NCI-H1105 treated with DMSO at 0.1 percent for 48 hours (cell line): ENCODE results near the gene EPB41L2.
A peak's percentile ranks its signal among the peaks of the same experiment; 100 is the strongest.

ENCODE experiments used
- DNase-seq: peaks from one replicate; lab custom pipeline; 2025; lab: John Stamatoyannopoulos, UW

EPB41L2 gene

DNA sequence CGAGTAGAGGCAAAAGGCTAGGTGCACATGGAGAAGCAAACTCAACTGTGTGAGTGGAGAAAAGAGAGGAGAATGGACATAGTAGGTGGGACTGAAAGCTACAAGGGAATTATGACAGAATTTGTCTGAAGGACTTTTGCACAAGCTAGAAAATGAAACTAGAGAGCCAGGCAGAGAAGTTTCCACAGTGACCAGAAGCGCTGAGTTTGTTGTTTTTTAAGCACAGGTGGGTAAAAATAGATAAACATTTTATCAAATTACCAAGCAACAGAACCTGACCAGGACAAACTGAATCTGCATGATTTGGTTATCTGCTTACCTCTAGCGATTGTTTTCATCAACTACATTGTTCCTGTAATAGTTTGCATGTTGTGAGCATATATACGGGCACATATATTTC lies 197.3 kb downstream of the EPB41L2 start:
- DNase-seq: no peak

DNA sequence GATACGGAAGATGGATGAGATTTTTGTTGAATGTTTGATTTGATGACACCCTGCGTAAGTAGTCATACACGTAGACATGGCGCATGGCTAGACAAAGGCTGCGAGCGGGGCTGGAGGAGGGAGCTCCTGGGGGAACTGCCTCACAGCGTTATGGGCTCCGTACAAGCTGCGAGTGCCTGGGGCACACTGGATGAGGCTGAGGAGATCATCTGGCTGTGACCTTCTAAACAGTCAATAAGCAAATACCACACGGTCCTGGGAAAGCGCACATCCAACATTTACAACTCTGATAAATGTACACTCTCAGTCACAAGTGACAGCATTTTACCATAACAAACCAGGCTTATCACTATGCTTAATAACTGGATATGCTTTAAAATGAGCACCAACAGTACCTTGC lies 198.7 kb downstream of the EPB41L2 start:
- no peak for DNase-seq

DNA sequence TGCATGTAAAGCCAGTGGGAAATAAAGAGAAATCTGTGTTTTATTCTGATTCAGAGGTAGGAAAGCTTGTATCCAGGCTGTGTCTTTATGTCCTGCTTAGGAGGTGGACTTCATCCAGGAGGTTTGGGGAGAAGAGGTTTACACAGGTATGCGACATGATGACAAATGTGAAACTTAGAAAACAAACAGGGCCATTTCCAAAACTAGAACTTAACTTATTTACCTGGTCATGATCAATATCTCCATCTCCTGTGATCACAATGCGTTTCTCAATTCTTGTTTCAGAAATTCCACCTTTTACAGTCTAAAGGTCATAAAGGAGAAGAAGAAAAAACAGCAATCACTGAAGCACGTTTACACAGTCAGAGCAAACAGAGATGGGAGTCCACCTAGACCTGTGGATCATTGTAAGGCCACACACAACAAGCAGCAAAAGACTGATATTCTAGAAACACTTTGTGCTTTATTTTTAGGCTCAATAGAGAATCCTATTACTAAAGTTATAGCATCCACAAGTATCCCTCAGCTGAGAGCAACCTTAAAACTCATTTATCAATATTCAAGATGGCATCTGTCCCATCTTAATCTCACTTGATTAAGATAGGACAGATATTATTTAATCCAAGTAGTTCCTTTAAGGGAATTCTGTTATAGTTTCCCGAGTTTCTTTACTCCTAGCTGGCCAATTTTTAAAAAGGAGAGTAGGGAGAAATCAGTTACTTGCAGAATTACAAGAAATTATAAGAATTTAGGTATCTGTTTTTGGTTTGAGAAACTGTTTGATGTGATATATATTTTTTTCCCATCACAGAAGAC lies 199.4 kb downstream of the EPB41L2 start:
- no peak for DNase-seq

DNA sequence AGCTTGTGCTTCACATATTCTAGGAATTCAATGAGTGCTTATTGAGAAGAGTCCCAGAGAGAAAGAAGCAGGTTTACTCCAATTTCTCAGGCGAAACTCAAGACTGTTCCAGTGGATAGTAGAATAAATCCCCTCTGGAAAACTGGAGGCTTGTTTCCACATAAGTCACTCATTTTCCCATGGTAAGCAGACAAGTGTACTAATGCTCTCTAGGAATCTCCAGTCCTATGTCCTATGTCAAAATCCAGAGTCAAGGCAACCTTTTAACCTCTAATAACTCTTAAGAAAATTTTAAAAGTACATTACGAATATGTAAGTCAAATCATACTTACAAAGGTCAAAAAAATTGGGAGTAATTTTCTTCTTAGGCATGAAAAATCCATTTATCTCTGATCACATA lies 200.7 kb downstream of the EPB41L2 start:
- no peak for DNase-seq

DNA sequence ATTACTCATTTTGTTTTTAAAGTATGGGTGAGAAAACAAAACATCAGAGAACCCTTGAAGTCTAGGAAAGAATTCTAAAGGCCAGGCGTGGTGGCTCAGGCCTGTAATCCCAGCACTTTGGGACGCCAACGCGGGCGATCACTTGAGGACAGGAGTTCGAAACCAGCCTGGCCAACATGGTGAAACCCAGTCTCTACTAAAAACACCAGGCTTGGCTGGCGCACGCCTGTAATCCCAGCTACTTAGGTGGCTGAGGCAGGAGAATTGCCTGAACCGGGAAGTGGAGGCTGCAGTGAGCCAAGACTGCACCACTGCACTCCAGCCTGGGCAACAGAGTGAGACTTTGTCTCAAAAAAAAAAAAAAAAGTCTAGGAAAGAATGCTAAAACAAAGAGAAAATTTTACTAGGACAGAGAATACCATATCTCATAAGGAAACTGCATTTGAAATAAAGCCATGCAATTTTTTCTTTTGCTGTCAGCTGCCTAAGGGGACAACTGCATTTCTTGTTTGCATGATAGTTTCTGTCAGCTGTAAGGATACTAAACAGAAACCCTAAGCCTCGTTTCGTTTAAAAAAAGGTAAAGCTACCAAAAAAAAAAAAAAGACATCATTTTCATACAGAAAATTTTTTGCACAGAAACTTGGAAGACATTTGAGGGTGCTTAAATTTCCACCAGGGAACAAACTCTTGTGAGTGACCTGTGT lies 203.7 kb downstream of the EPB41L2 start:
- DNase-seq: no peak

DNA sequence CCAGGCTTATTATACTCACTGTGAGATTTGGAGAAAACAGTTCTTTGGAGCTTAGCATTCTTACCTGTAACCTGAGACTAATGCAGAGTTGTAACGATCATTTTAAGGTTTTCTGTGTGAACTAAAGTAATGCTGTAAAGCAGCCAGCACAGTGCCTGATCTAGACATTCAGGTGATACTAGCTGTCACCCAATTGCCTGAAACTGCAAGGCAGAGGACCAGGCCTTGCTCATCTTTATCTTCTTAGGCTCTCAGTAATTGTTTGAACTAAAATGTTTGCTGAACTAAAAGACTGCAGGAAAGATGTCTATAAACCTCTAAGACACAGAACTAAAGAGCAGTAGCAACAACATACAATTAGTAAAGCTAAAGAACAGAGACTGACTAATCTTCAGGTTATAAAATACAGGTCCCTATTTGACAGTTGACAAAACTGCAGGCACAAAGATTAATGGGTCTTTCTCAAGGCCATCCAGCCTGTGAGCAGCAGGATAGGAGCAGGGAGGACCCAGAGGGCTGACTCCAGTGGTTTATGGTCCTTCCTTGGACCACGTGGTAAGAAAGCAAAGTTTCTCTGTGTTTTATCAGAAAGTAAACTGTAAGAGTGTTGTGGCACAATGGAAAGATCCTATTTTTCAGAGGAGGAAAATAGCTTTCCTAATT lies 204.4 kb downstream of the EPB41L2 start:
- DNase-seq: no peak

DNA sequence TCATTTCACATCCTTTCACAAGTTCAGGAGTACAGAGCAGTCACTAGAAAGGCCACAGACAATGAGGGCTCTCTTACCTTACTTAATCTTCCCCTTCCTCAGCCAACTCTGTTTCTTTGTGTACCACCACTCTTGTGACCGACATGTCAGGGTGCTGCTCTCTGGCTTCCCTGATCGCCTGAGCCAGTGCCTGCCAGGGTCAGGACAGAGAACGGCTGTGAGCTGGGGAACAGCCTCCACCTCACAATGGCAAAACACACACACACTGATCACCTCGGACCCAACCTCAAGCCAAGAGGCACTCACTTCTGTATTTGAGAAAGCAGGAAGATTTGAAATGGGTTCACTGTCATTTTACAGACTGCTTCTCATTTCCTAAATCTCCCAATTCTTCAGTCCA lies 205.0 kb downstream of the EPB41L2 start:
- DNase-seq: no peak

DNA sequence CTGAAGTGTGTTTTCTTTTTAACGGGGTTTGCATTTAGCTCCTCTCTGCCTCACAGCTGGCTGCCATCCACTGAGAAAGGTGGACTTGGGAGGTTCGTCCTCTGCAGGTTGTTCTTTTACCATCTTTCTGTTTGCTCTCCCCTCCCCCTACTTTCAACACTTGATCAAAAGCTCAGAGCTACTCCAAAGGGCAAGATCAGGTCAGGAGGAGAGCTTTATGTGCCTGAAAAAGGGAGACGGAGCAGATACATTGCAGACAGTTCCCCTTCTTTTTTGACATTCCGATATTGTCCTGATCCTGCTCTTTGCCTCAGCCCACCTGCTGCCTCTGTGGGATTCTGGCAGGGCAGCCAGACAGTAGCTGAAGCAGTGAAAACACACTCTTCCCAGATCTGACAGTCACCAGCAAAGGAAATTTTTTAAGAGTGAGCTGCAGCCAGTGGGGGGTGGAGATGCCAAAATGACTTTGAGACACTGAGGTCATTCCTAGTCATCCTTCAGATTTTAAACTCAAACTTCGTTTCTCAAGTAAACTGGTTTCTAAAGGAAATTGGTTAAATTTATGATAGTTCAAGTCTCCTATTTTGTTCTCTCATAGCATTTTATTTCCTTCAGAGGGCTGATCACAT lies 209.4 kb downstream of the EPB41L2 start:
- no peak for DNase-seq

DNA sequence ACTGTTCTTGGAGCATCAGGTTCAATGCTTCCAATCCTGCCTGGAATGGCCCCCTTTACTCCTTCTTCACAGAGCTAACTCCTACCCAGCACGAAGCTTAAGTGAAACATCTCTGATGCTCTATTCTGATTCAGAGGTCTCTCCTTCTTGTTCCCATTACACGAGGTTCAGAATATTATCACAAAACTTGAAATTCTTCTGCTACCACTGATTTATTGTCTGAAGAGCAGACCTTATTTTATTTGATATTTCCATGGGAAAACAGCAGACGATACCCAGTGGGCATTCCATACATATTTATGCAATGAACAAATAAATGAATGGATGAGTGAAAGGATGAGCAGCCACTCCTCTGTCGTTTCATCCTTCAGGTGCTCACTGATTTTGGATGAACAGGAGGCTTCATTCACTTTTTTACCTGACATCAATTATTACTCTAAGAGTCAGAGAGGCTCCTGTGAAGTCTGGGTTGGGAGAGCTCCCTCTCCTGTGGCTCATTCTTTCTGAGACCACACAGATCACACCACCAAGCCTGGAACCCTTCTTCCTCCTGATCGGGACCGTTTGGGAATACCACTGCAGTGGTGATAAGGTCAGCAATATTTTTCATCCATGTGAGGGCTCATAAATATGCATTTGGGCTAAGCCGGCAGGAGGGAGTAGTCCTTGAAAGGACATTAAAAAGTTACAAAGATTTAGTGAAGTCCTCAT lies 210.0 kb downstream of the EPB41L2 start:
- DNase-seq: no peak

DNA sequence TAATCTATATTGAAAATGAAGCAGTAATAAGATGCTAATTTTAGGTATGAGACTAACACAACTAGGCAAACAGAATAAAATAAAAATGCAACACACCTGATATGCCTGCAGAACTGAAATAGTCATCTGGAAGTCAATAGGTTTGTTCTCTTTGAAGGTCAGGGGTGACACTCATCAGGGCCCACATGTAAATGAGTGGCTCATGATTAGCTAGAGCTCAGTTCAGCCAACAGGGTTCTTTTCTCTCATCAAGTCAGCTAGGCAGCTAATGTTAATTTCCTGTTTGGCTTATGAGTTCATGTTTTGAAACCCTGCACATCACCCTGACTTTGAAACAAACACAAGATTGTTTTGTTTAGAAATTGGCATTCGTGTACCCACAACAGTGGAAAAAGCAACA lies 212.0 kb downstream of the EPB41L2 start:
- DNase-seq: no peak

DNA sequence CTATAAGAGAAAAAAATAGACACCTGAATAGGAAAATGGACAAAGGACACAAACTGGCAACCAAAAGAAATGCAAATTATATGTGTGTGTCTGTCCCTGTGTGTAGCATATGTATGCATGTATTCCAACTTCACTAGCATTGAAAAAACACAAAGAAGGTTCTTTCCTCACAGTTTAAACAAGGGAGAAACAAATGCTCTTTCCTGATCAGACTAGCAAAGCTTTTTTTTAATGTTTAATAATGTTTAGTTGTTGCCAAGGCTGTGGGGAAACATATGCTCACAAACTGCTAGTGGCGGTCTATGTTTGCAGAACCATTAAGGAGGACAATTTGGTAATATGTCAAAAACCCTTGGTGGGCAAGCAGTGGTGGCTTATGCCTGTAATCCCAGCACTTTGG lies 213.5 kb downstream of the EPB41L2 start:
- no peak for DNase-seq

DNA sequence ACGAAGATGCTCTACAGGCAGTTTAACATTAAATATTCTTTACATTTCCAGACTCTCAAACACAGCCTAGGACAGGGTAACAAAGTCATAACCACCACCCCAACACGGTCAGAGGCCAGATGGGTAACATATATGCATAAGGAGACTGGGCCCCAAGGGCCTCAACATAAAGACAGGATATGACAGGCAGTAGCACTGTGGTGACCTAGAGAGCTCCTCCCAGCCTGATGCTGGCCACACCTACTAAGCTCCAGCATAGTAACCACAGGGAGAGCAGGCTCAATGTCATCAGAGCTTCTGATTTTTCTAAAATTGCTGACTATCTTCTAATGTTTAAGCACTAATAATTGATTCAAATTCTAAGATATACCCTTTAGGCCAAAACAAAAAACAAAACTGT lies 214.1 kb downstream of the EPB41L2 start:
- no peak for DNase-seq

DNA sequence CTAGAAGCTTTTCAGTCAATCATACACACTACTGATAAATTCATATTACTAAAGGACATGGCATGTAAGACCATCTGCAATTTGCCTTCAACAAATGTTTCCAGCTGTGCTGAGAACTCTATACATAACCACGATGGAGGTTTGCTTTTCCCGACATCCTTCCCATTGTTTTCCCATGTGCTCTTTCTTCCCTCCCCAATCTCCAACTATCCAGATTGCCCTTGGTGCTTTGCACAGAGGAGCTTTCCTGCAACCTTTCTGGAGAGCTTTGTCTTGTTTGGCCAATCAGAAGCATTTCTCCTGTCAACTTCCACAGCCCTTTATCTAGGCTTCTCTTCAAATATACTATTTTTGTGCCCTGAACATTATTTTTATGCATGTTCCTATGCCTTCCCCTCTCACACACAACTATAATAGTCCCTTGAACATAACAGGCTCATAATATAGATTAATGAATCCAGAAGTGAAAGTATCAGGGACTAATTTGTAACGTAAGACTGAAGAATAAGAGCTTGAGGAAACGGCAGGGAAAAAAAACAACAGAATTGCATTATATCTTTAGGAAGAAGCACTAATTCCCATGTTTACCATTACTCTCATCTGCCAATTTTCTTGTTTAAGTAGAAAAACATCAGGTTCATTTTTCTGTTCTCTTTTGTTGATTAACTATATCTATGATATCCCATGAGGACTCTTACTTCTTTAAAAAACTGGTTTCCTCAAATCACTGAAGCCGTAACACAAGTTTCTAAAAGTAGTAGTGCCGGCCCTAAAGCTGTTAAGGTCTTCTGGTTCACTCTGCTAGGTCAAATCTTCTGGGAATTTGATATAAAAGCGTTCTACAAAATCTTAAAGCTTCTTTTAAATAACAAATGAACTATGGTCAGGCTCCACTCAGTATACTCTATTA lies 215.8 kb downstream of the EPB41L2 start:
- DNase-seq: no peak

DNA sequence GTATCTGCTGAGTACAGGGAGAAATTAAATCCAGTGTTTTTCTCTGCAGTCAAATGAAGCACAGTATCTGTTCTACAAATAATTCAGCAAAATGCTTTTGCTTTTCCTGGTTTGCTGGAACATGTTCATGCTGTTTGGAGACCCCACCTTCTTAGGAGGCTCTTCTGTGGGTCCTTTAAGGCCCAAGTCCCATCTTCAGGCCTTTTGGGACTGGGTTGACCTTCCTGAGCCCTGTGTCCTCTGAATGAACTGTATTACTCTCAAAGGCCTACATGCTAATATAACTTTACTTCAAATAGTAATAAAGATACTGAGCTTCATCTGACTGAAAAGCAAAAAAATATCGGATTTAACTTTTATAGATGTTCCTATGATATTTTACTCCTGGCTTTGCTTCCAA lies 216.5 kb downstream of the EPB41L2 start:
- no peak for DNase-seq

DNA sequence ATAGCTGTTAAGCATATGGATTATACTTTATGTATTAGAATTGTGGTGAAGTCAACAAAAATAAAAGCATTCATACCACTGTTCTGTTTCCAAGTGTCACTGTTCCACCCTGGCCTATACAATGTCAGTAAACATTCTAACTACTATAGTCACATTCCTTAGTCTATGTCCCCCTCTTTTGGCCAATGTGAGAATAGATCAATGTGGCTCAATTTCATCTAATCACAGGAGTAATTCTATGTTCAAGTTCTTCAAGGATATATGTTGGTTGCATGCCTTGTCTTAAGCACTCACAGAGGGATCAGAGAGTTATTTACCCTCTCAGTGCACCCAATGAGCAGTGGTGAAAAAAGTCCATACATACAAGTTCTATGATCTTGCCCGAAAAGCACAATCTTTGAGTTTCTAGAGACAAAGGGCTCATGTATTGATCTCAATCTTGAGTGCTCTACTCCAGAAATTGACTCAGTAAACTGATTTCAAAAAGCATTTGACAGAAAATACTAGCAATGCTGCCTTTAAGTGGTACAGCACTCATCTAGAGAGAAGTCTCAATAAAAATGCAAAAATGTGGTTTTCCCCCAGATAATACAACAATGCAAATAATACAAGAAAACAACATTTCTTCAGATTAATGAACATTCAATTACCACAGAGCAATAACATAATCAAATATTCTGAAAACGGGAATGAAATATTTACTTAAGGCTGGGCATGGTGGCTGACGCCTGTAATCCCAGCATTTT lies 219.3 kb downstream of the EPB41L2 start:
- DNase-seq: peak; percentile 38

DNA sequence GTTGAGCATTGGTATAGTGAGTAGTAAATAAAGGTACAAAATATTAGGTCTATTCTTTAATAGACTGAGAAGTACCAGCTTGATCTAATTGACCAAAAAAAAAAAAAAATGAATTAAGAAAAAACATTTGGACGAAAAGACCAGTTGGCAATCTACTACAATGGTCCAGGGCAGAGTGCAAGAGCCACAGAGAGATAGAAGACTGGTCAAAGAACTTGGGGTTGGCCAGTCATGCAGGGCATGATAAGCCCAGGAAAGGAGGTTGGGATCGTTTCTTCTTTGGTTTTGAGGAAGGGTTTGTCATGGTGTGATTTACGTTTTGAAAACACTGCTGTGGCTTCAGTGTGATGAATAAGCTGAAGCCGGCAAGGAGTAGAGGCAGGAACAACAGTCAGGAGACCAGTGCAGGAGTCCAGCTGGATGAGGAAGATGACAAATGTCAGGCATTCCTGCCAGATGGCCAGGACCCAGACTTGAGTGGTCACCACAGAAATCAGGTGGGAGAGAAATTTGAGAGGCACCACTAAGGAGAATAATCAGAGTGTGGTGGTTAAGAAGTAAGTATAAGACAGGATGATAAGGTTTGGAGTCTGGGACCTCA lies 221.8 kb downstream of the EPB41L2 start:
- DNase-seq: no peak

DNA sequence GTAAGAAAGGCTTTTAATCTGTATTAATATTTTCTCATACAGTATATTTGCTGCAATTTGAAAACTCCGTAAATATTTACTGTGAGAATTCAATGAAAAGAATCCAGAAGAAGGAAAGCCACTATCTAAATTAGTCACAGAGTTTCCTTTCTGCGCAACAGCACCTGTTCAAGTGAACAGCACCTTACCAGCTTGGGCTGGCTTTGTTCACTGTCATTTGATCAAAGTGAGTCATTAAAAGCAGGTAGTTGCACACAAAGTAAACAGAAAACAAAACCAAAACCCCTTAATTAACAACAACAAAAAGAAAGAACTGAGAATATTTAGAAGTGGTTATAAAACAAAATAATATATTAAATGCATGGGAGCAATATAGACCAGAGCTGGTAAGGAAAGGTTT lies 223.0 kb downstream of the EPB41L2 start:
- peak; percentile 24 for DNase-seq

DNA sequence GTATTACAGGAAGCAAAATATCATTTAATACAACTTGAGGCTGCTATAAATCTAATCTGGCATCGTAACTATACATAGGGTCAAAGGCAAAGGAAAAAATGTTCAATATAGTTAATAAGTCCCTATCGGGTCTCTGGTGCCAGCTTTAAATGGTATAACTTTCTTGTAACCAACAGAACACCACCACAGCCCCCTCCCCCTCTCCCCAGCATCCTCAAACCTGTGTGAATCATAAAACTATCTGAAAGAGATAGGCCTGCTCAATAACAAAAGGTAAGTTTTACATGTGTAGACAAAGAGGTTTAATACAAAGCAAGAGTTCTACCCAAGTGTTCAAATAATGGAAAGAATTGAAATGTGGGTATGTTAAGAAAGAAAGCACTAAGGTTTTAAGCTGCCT lies 223.7 kb downstream of the EPB41L2 start:
- no peak for DNase-seq

DNA sequence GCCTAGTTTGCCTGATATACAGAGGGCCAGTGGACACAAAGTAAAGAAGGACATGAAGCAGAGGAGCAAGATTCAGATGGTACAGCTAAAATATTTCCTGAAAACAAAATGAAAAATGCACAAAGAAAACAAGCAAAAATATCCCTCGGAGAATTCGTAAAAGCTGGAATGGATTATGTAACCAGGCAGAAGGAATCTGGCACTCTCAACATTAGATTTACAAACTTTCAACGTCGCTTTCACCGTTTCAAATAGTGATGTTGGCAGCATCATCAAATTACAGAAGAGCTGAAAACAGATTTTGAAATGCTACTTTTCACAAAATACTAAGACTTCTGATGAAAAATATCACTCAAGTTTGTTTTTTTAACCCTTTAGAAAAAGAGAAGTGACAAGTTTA lies 224.1 kb downstream of the EPB41L2 start:
- DNase-seq: no peak
